ENCODE measurements around the gene ADPRHL1. TPM values are rescaled to one million over a fixed set of nuclear protein-coding genes. Genes with fewer than 3 reads are reported as not detected.

The ADPRHL1 gene
- total RNA-seq, 1 experiment from 2014 or later, result 2.7 TPM

DNA sequence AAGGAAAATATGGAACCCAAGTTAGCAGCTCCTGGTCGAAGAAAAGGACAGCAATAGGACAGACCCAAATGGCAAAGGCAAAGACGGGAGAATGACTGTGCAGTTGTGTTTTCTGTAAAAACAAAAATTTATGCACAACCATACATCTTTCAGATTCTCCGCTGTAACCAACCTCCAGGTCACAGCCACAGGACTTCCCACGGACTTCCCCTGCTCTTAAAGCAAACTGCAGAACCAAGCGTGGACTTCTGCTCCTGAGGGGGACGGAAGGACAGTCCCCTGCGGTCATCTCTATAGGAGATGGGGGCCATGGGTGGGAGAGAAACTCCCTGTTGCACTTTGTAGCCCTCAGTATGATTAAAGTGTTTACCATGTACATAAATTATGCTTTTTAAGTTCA lies 91.9 kb downstream of the ADPRHL1 start:
- H4K5ac ChIP-seq (ENCODE audit: insufficient read length, low read depth, low read length), result no peak overlapping the region
- TF ChIP-seq CTCF (conservative IDR thresholded peaks at IDR 0.05), result no peak

More for the DNA sequence above, 91.9 kb downstream of the ADPRHL1 start:
- H2AFZ ChIP-seq (ENCODE audit: low read length), result no peak overlapping the region
- no peak overlapping the region for H2BK5ac ChIP-seq (ENCODE audit: insufficient read length, low read length)
- Mint-ChIP-seq H3K27ac (peak overlapping the region in 2 of 3 experiments; percentile 14 to 72; a peak in 2 of 7 replicates), H3K9me3 (no peaks in the 10 kb centered on the region; a peak in 1 of 5 replicates), H3K4me3 (peak overlapping the region; percentile 21 to 67; a peak in 4 of 5 replicates), H3K4me1 (peaks cover 21 to 32% of the 10 kb centered on the region in 2 experiments), H3K27me3 (ENCODE audit: low read depth) (no peaks in the 10 kb centered on the region), H3K36me3 (ENCODE audit: insufficient read depth in 1 of 3, low read depth in 3 of 3) (peaks cover 16 to 36% (median 36%) of the 10 kb centered on the region in 3 experiments; a peak in 6 of 7 replicates)
- H2BK15ac ChIP-seq (ENCODE audit: low read depth, low read length), result no peak overlapping the region
- no peak overlapping the region for H3T11ph ChIP-seq (ENCODE audit: low read length)
- H2BK12ac ChIP-seq (ENCODE audit: insufficient read length, low read depth, low read length), result no peak overlapping the region
- no peak overlapping the region for H3K27ac ChIP-seq (ENCODE audit: insufficient read length, low read depth, low read length)
- no peaks in the 10 kb centered on the region for H4K20me1 ChIP-seq (ENCODE audit: control insufficient read depth, insufficient read depth, insufficient read length)
- peaks cover 11% of the 10 kb centered on the region for H3K79me1 ChIP-seq (ENCODE audit: insufficient read depth, low read depth, low read length, poor library complexity, severe bottlenecking)
- no peak overlapping the region for H4K8ac ChIP-seq (replicated peaks; ENCODE audit: insufficient read length, low read depth, low read length)
- no peak overlapping the region for H3K56ac ChIP-seq (ENCODE audit: insufficient read length, low read depth, low read length)
- H3K9me3 ChIP-seq (ENCODE audit: control insufficient read depth, low read depth, low read length), result no peaks in the 10 kb centered on the region
- no peaks in the 10 kb centered on the region for H3K27me3 ChIP-seq (ENCODE audit: insufficient read depth, low read length)
- no peak for DNase-seq
- no peak overlapping the region for H3K18ac ChIP-seq (ENCODE audit: insufficient read length, low read depth, low read length)
- H3K79me2 ChIP-seq (ENCODE audit: insufficient read depth, low read length), result peaks cover 10% of the 10 kb centered on the region; the same call in 1 of the 2 replicates
- peak overlapping the region; percentile 4 for H3K4me2 ChIP-seq (ENCODE audit: insufficient read depth, insufficient read length, low read length)
- H4K91ac ChIP-seq (ENCODE audit: insufficient read length, low read depth, low read length), result no peak overlapping the region
- peak overlapping the region; percentile 24 for H3K9ac ChIP-seq (ENCODE audit: extremely low read depth, insufficient read length, low read length)
- H2BK20ac ChIP-seq (ENCODE audit: low read depth, low read length, poor library complexity, severe bottlenecking), result no peak overlapping the region
- H3K4me1 ChIP-seq (ENCODE audit: insufficient read depth, low read length), result no peaks in the 10 kb centered on the region; the same call in 1 of the 2 replicates
- no peak overlapping the region for H2AK5ac ChIP-seq (ENCODE audit: insufficient read length, low read length)
- H3K4ac ChIP-seq (ENCODE audit: low read depth, low read length), result no peak overlapping the region
- H3K14ac ChIP-seq (ENCODE audit: insufficient read depth, low read length), result no peak overlapping the region
- WGBS (ENCODE audit: extremely low coverage, insufficient read length, low lambda C conversion rate), result no CpG with 5 or more reads among the region's 7 CpGs
- no peak overlapping the region for H2BK120ac ChIP-seq (ENCODE audit: low read depth, low read length, poor library complexity, severe bottlenecking)
- H3K23me2 ChIP-seq (ENCODE audit: insufficient read length, low read depth, low read length, poor library complexity, severe bottlenecking), result peaks cover 12% of the 10 kb centered on the region
- no peak overlapping the region for H3K23ac ChIP-seq (ENCODE audit: insufficient read length, low read depth, low read length)
